Motor neuron (in vitro differentiated cells): ENCODE results near the gene MYH7B. TPM values are rescaled to one million over a fixed set of nuclear protein-coding genes. Genes with fewer than 3 reads are reported as not detected.
A peak's percentile ranks its signal among the peaks of the same experiment; 100 is the strongest.

Experiments
- ATAC-seq, 8 experiments: fragments of 200-7000 bp; cut with Tn5 transposase; replicated peaks in 6 of 8; 2 replicates each; pipeline ENCODE4 v1.8.0; 2021; ENCODE audit warnings: mild to moderate bottlenecking in 8 of 8, moderate library complexity in 8 of 8
- H3K27ac ChIP-seq, 2 donors: fragments of 250-450 bp; sonication (Bioruptor Pico); 2 replicates each; pipeline ENCODE4 v1.9.0; 2021; ENCODE audit warnings: antibody characterized with exemption in 2 of 2, mild to moderate bottlenecking in 2 of 2, moderate library complexity in 1 of 2
- H3K4me1 ChIP-seq, 2 donors: fragments of 250-450 bp; sonication (Bioruptor Pico); replicated peaks in 1 of 2; 2 replicates each; pipeline ENCODE4 v1.6.1; 2021; ENCODE audit warnings: antibody characterized with exemption in 2 of 2, mild to moderate bottlenecking in 2 of 2, moderate library complexity in 1 of 2
- H3K4me3 ChIP-seq, 5 donors: fragments of 250-450 bp; sonication (Bioruptor Pico); 2 replicates each; pipeline ENCODE4 v1.9.0; 2021; ENCODE audit warnings: antibody characterized with exemption in 5 of 5, mild to moderate bottlenecking in 5 of 5, moderate library complexity in 4 of 5
- WGBS, 10 experiments: fragments of 450-650 bp; shearing (Covaris generic); methylation state at CpG; one replicate each; pipeline ENCODE4 v1.0.0; 2022; 5-methylcytosine and 5-hydroxymethylcytosine counted together
- in situ Hi-C, 9 experiments: fragments of 400-800 bp; cut with MboI; loops; one replicate each; pipeline ENCODE4 v1.15.0; 2021; ENCODE audit warnings: low sequenced_read_pairs in 9 of 9, low pct_unique_long_range_greater_than_20kb in 2 of 9; ENCODE audit not compliant: unreplicated experiment in 9 of 9
- total RNA-seq, 8 experiments: library from RNA; unstranded; fragments of 300-600 nt; gene quantifications; 2 replicates each; pipeline versions ENCODE4 v1.2.3 to v1.2.4, GENCODE V29; 2022

MYH7B gene
- total RNA-seq, 8 experiments from 2014 or later = 0.76 to 3.0 (median 1.5) TPM

DNA sequence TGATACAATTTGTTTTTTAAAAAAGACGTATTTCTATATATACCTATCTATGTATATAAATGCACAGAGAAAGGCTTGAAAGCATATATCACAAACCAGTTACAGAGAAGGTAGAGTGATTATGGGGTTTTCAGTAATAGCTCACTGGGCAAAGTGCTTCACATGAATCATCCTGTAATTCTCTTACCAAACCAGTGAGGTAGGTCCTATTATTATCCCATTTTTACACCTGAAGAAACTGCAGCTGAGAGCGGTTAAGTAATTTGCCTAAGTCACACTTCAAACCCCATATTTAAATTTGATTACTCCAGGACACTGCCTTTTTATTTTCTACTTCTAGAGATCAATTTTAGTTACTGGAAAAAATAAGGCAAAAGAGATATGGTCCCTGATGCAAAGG lies 4.4 kb upstream of the MYH7B start:
- 80 to 100% (median 93%) methylated on average over 1 to 2 of the region's 2 CpGs for WGBS, 10 experiments
- Histone ChIP-seq H3K27ac (no peak overlapping the region), H3K4me3 (no peak overlapping the region), H3K4me1 (peaks cover 15 to 16% of the 10 kb centered on the region in 2 donors)
- in situ Hi-C loops = no loop called here
- no peak for ATAC-seq

DNA sequence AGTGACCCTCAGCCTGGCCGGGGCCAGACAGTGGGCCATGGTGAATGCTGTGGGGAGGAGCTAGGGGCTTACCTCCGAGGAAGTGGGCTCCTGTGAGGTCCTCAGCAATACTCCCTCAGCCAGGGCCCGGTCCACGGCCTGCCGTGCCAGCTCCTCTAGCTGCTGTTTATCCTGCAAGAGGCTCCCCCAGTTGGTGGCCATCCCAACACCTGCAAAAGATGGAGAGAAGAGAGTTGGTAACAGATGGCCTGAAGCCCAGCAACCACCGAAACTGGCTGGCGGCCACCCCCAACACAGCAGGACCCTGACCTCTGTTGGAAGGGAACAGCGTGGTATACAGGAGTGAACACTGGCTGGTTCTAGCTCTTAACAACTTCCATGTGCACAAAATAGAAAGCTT lies 4.0 kb upstream of the MYH7B start:
- WGBS, 10 experiments = 60 to 100% (median 90%) methylated on average over 1 to 7 of the region's 8 CpGs; no CpG with 5 or more reads in 3 of the 10 experiments
- no peak for ATAC-seq
- peaks cover 19 to 20% of the 10 kb centered on the region in 2 donors for H3K4me1 ChIP-seq
- in situ Hi-C loops = no loop called here
- H3K27ac ChIP-seq = no peak overlapping the region
- no peak overlapping the region for H3K4me3 ChIP-seq

DNA sequence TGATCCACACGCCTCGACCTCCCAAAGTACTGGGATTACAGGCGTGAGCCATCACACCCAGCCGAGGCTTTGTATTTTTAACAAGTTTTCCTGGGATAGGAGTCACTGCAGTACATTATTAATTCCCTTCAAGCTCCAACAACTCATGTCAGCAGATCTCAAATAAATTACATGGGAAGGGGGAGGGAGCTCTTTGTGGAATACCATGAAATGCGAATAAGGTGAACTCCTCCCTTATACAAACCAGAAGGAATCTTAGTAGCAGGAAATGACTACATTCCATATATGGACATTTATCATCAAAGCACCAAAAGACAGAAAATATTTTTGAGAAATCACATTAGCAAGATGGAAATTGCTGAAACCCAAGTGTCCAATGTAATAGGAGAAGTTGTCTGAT lies 3.0 kb upstream of the MYH7B start:
- H3K4me1 ChIP-seq = peaks cover 21 to 23% of the 10 kb centered on the region in 2 donors
- in situ Hi-C loops = no loop called here
- H3K4me3 ChIP-seq = no peak overlapping the region
- WGBS, 10 experiments = 0 to 100% (median 80%) methylated on average over 1 to 4 of the region's 5 CpGs; no CpG with 5 or more reads in 3 of the 10 experiments
- ATAC-seq = peak in 3 of 8 experiments; percentile 61 to 70 (median 64)
- H3K27ac ChIP-seq = no peak overlapping the region

DNA sequence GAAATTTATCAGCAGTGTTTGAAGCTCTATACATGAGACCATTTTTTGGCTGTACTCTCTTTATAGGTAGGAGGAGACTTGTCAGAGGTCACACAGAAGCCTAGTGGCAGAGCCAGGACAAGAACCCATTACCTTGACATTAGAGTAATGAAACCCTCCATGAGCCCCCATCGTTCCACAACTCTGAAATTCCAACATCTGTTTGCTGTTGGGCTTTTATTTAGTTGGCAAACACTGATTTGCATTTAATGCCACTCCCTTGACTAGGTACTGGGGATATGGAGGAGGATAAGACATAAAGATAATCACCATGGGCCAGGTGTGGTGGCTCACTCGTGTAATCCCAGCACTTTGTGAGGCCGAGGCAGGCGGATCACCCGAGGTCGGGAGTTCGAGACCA lies 1.7 kb upstream of the MYH7B start:
- ATAC-seq = peak in 1 of 8 experiments; percentile 3
- H3K27ac ChIP-seq = no peak overlapping the region
- 50 to 100% (median 90%) methylated on average over 1 to 6 of the region's 7 CpGs; no CpG with 5 or more reads in 3 of the 10 experiments for WGBS, 10 experiments
- H3K4me1 ChIP-seq = peaks cover 21 to 23% of the 10 kb centered on the region in 2 donors
- in situ Hi-C loops = no loop called here
- H3K4me3 ChIP-seq = no peak overlapping the region

DNA sequence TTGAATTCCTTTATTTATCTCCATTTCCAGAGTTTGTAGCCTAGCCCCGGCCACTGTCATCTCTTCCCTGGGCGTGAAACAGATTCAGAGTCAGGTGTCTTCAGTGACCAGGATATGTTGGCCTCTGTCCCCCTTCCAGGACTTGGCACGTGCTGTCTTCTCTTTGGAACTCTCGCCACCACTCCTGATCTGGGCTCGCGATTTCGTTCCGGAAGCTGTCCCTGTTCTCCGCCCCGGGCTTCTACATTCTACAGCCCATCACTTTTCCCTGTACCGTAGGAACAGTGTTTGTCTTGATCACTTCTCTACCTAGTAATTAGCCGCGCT lies 801 bp upstream of the MYH7B start:
- Histone ChIP-seq H3K27ac (peak overlapping the region; percentile 61 to 79), H3K4me3 (peak overlapping the region; percentile 47 to 67 (median 59)), H3K4me1 (peaks cover 21 to 23% of the 10 kb centered on the region in 2 donors)
- peak in 3 of 8 experiments; percentile 1 to 6 (median 5) for ATAC-seq
- in situ Hi-C loops = no loop called here
- 0 to 30% (median 16%) methylated on average over 1 to 13 of the region's 13 CpGs; no CpG with 5 or more reads in 2 of the 10 experiments for WGBS, 10 experiments

DNA sequence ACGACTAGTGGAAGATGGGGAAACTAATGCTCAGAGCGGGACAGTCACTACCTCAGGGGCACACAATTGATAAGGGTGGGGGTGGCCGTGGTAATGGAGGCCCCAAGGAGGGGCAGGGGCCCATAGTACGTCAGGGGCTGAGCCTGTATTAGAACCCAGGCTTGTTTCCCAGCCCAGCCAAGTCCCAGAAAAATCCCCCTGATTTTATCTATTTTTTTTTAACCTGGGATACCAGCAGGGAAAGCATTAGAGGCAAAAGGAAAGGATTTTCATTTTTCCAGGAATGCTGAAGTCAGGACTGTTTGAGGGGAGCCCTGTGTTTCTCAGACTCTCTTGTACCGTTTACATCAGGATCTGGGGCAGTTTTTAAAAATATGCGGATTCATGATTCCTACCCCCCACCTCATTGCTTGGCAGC lies 382 bp downstream of the MYH7B start:
- in situ Hi-C loops = no loop called here
- Histone ChIP-seq H3K27ac (peak overlapping the region; percentile 61 to 79), H3K4me3 (peak overlapping the region; percentile 47 to 67 (median 59)), H3K4me1 (peaks cover 21 to 23% of the 10 kb centered on the region in 2 donors)
- 0 to 48% (median 0%) methylated on average over 1 to 2 of the region's 6 CpGs; no CpG with 5 or more reads in 5 of the 10 experiments for WGBS, 10 experiments
- ATAC-seq = no peak

DNA sequence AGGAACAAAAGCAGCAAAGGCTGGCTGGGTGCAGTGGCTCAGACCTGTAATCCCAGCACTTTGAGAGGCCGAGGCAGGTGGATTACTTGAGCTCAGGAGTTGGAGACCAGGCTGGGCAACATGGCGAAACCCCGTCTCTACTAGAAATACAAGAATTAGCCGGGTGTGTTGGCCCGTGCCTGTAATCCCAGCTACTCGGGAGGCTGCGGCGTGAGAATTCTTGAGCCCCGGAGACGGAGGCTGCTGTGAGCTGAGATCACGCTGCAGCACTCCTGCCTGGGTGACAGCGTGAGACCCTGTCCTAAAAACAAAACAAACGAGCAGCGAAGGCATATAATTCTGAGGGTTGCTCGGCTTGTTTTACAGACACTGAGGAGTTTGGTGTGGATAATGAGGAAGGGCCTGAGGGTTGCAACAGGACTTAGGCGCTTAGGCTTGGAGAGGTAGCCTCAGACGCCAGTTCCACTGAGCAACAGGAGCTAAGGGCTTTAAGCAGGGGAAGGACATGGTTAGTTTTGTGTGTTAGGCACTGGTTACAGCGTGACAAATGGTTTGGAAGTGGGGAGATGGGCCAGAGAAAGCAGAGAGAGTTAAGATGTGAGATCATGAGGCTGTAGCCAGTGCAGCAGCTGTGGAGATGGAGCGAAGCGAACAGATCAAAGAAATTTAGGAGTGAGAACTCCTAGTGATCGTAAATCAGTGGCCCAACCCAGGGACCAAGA lies 1.2 kb downstream of the MYH7B start:
- H3K4me3 ChIP-seq = no peak overlapping the region
- 40 to 89% (median 84%) methylated on average over 1 to 11 of the region's 21 CpGs; no CpG with 5 or more reads in 3 of the 10 experiments for WGBS, 10 experiments
- in situ Hi-C loops = no loop called here
- no peak overlapping the region for H3K27ac ChIP-seq
- ATAC-seq = no peak
- peaks cover 21 to 23% of the 10 kb centered on the region in 2 donors for H3K4me1 ChIP-seq

DNA sequence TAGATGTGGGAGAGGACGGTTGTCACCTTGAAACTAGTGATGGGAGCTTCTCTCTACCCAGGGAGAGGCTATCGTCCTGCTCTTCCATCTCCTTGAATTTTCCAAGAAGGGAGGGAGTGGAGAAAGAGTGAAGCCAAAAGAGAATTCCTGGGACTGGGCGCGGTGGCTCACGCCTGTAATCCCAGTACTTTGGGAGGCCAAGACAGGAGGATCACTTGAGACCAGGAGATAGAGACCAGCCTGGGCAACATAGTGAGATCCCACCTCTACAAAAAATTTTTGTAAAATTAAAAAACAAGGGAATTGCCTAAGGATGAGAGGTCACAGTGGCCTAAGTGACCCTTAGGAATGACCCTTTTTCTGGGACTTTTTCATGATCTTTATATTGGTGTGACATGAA lies 8.8 kb downstream of the MYH7B start:
- ATAC-seq = no peak
- Histone ChIP-seq H3K27ac (no peak overlapping the region), H3K4me3 (no peak overlapping the region), H3K4me1 (no peaks in the 10 kb centered on the region)
- in situ Hi-C loops = no loop called here
- WGBS, 10 experiments = 80 to 100% (median 85%) methylated on average over 1 to 5 of the region's 5 CpGs; no CpG with 5 or more reads in 5 of the 10 experiments

DNA sequence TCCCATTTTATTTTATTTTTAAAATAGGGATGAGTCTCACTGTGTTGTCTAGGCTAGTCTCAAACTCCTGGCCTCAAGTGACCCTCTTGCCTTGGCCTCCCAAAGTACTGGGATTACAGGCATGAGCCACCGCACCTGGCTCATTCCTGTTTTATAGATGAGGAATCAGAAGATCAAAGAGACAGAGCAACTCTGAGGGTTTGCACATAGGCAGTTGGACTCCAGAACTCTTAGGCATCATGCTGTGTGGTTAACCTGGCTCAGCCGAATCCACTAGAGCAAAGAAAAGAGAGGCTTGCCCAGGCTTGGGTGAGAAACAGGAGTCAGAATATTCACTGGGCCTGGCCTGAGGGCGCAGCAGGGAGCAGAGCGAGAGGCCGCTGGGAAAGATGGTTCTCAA lies 9.4 kb downstream of the MYH7B start:
- Histone ChIP-seq H3K4me3 (no peak overlapping the region), H3K27ac (no peak overlapping the region), H3K4me1 (no peaks in the 10 kb centered on the region)
- ATAC-seq = peak in 1 of 8 experiments; percentile 21
- in situ Hi-C loops = no loop called here
- WGBS, 10 experiments = 55 to 100% (median 88%) methylated on average over 1 to 4 of the region's 5 CpGs; no CpG with 5 or more reads in 3 of the 10 experiments

DNA sequence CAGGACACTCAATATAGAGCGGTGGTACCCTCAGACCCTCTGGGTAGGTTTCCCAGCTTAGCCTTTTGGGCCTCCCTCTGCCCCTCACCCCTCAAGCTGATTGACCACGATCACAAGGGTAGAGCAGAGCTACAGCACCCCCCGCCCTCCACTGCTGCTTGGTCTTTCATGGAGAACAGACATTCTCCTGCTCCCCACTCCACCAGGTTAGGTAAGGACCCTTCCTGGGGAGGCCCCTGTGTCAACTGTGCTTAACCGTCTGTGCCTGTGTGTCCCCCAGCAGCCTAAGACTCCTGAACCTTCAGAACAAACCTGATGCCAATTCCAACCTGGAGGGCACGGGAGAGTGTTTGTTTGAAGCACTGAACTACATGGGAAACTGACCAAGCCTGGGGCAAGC lies 11.8 kb downstream of the MYH7B start:
- no peak for ATAC-seq
- Histone ChIP-seq H3K4me3 (no peak overlapping the region), H3K27ac (no peak overlapping the region), H3K4me1 (peaks cover 15 to 16% of the 10 kb centered on the region in 2 donors)
- in situ Hi-C loops = no loop called here
- 80 to 100% (median 82%) methylated on average over 1 of the region's 5 CpGs; no CpG with 5 or more reads in 6 of the 10 experiments for WGBS, 10 experiments

DNA sequence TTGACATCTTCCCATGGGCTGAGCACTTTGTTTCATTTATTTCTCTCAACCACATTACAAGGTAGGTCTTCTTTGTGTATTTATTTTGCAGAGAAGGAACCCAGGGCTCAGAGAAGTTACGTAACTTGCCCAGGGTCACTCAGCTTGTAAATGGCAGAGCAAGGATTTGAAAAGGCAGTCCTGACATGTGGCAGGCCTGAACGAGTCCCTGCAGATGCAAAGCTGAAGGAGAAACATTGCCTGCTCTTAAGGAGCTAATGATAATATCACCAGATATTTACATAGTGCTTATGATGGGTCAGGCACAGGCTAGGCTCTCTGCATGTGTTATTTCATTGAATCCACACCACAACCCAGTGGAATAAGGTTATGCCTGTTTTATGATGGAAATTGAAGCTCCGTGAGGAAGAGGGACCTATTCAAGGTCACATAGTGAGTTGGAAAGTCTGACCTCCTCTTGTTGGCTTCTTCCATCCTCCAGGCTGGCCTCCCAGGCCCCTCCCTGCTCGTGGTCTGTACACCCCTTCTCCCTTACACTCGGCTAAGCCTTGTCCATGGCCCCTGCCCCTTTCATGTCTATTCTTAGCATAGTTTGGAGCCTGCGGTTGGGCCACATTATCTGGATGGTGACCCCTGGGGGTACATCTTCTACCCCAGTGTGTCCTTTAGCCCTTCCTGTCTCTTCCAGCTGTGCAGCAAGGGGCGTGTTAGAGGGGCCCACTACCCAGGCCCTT lies 12.5 kb downstream of the MYH7B start:
- Histone ChIP-seq H3K27ac (no peak overlapping the region), H3K4me1 (peaks cover 15 to 16% of the 10 kb centered on the region in 2 donors), H3K4me3 (no peak overlapping the region)
- in situ Hi-C loops = no loop called here
- WGBS, 10 experiments = 0 to 100% (median 49%) methylated on average over 1 to 5 of the region's 7 CpGs; no CpG with 5 or more reads in 2 of the 10 experiments
- ATAC-seq = peak in 3 of 8 experiments; percentile 61 to 86 (median 73)

DNA sequence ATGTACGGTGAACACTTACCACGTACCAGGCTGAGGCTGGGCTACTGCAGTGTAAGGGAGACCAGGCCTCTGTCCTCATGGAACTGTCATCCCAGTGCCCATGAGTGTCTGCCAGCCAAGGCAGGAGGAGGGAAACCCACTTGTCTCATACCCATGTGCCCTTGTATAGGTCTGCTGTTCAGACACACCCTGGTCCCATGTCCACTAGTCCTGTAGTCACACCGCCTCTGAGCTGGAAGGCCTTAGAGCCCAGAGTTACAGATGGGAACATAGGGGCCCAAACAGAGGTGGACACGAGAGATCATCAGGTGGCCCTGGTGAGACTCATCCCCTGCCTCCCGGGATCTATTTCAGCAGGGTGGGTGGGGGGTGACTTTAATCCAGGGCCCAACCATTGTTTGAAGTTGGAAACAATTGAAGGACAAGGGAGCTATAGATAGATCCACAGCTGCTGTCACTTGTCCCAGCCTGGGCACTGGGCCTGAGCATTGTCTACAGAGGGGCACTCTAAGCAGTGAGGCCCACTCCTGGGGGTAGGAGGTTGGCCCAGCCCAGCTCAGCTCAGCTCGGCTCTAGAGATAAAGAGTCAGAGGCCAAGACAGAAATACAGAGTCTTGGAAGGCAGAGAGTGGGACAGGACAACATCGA lies 14.6 kb downstream of the MYH7B start:
- ATAC-seq = peak in 5 of 8 experiments; percentile 25 to 45 (median 32)
- no peak overlapping the region for H3K27ac ChIP-seq
- in situ Hi-C loops = no loop called here
- no peak overlapping the region for H3K4me3 ChIP-seq
- 51 to 100% (median 80%) methylated on average over 1 to 3 of the region's 7 CpGs; no CpG with 5 or more reads in 4 of the 10 experiments for WGBS, 10 experiments
- H3K4me1 ChIP-seq = peaks cover 15 to 16% of the 10 kb centered on the region in 2 donors
